ENCODE results near the gene GAREM1. TPM values are rescaled to one million over a fixed set of nuclear protein-coding genes. Genes with fewer than 3 reads are reported as not detected.

The GAREM1 gene
- total and polyA plus RNA-seq, 9 of the 15 experiments (the other 6 are each of a cell fraction or from before 2014, with no cell fraction given) = 0.03 to 0.33 (median 0.07) TPM; not detected in 1

GRCh38 chr18:32354518-32354917 is 116.2 kb downstream of the GAREM1 start:
- Histone ChIP-seq H4K20me1 (replicated peaks; ENCODE audit: control insufficient read depth, insufficient read depth, low read length) (no peaks in the 10 kb centered on the region), H3K27ac (ENCODE audit: extremely low read depth, low read depth, low read length) (no peak overlapping the region), H3K9me3 (replicated peaks; ENCODE audit: control insufficient read depth, insufficient read depth, low read depth, low read length) (no peaks in the 10 kb centered on the region), H3K36me3 (ENCODE audit: control insufficient read depth, insufficient read depth, low read length) (no peaks in the 10 kb centered on the region), H3K79me2 (ENCODE audit: control insufficient read depth, insufficient read depth, low read length) (no peaks in the 10 kb centered on the region), H3K27me3 (ENCODE audit: control insufficient read depth in 2 of 2, insufficient read depth in 2 of 2, low read length in 2 of 2) (no peaks in the 10 kb centered on the region), H3K4me3 (no peak overlapping the region), H3K4me2 (ENCODE audit: insufficient read depth, low read length) (no peak overlapping the region), H2AFZ (ENCODE audit: low read depth, low read length) (no peak overlapping the region), H3K9me1 (ENCODE audit: control insufficient read depth, insufficient read depth, low read length) (no peaks in the 10 kb centered on the region), H3K9ac (ENCODE audit: insufficient read depth in 1 of 2, low read depth in 2 of 2, low read length in 2 of 2) (no peak overlapping the region), H3K4me1 (replicated peaks in 1 of 2; ENCODE audit: control insufficient read depth in 2 of 2, insufficient read depth in 2 of 2, low read length in 2 of 2) (no peaks in the 10 kb centered on the region)
- ATAC-seq (no peak), DNase-seq (ENCODE audit: extremely low read depth in 1 of 4, low spot score in 3 of 4) (no peak), FAIRE-seq (no peak)
- ChIA-PET CTCF (ENCODE audit: low intra/inter-chr PET ratio) (no interaction called here), POLR2A (no interaction called here)
- BruUV-seq (replicated peaks) = no TSS peak
- TF ChIP-seq ZNF511 (CRISPR knock-in tag; IDR thresholded peaks at IDR 0.05) (no peak), MCM5 (IDR thresholded peaks at IDR 0.05; ENCODE audit: low read depth) (no peak), MTA2 (IDR thresholded peaks at IDR 0.05; ENCODE audit: low read depth) (no peak), HNRNPUL1 (IDR thresholded peaks at IDR 0.05; ENCODE audit: low read length) (no peak), IRF9 (tag; IDR thresholded peaks at IDR 0.05) (no peak), RBM39 (optimal IDR thresholded peaks at IDR 0.05; ENCODE audit: low read depth, low read length) (no peak), TRIM24 (IDR thresholded peaks at IDR 0.05) (no peak), ZNF445 (CRISPR knock-in tag; IDR thresholded peaks at IDR 0.05; ENCODE audit: low read depth) (no peak), STAT6 (CRISPR knock-in tag; IDR thresholded peaks at IDR 0.05) (no peak), RBFOX2 (IDR thresholded peaks at IDR 0.05; ENCODE audit: low read depth, low read length) (no peak), ZEB2 (IDR thresholded peaks at IDR 0.05) (no peak), MLLT1 (IDR thresholded peaks at IDR 0.05) (no peak)
- in situ Hi-C loops (cut with MboI) (no loop called here), intact Hi-C loops (cut with micrococcal nuclease) (loop anchor here (10.0 kb wide), 1 partner anchor 200 kb away; no protein-coding TSS in a partner anchor)
- 6% methylated on average over 5 of the region's 5 CpGs for WGBS (ENCODE audit: insufficient coverage, low coverage, missing lambda C conversion rate)
